Thyroid gland (tissue), 4 donors: Measurements from ENCODE around the gene FBXO11. TPM values are rescaled to one million over a fixed set of nuclear protein-coding genes. Genes with fewer than 3 reads are reported as not detected.
"Not testable (repeated sequence)": the region's sequence is repeated elsewhere in the genome, so short reads cannot be mapped to it uniquely, and the experiment has no call there.

Experiments used
- DNase-seq, 2 donors: peaks; one replicate each; pipeline ENCODE4 v3.0.0-alpha.2; 2019
- H3K27ac ChIP-seq, 3 donors: fragments of 200-600 bp; sonication (generic); 1 replicate in 2 of 3; 2 replicates in 1 of 3; pipeline ENCODE4 v1.5.1; 2016 to 2019; ENCODE audit warnings: mild to moderate bottlenecking in 1 of 3, moderate library complexity in 1 of 3
- H3K27me3 ChIP-seq: fragments of 200-600 bp; sonication (generic); one replicate; pipeline ENCODE4 v1.5.1; 2019
- H3K36me3 ChIP-seq, 2 donors: fragments of 200-600 bp; sonication (generic); one replicate each; pipeline ENCODE4 v1.5.1; 2016 to 2019
- H3K4me1 ChIP-seq, 2 donors: fragments of 200-600 bp; sonication (generic); one replicate each; pipeline ENCODE4 v1.5.1; 2017 to 2019
- H3K4me3 ChIP-seq, 3 donors: fragments of 200-600 bp; sonication (generic); replicated peaks in 1 of 3; 1 replicate in 2 of 3; 2 replicates in 1 of 3; pipeline ENCODE4 v1.5.1; 2016; ENCODE audit warnings: mild to moderate bottlenecking in 1 of 3
- H3K9me3 ChIP-seq: fragments of 200-600 bp; sonication (generic); one replicate; pipeline ENCODE4 v1.5.1; 2017
- CTCF ChIP-seq, 6 experiments: fragments of 200-600 bp in 3 of 6; fragments of 450-650 bp in 3 of 6; sonication (generic) in 3 of 6; IDR thresholded peaks; one replicate each; pipeline ENCODE4 v1.5.1; 2016 to 2019; ENCODE audit warnings: antibody characterized with exemption in 6 of 6, mild to moderate bottlenecking in 2 of 6, inconsistent platforms in 1 of 6, moderate library complexity in 1 of 6
- POLR2A ChIP-seq, 2 donors: fragments of 450-650 bp; IDR thresholded peaks; one replicate each; pipeline ENCODE4 v1.6.1; 2017; ENCODE audit warnings: antibody characterized with exemption in 2 of 2, mild to moderate bottlenecking in 2 of 2, moderate library complexity in 1 of 2
- WGBS, 2 donors: methylation state at CpG; one replicate each; pipeline ENCODE4 v1.1.5; 2017; 5-methylcytosine and 5-hydroxymethylcytosine counted together
- intact Hi-C: fragments of 100-400 bp; cut with DNase I; formaldehyde crosslinking; loops from one replicate; pipeline ENCODE4 v1.15.1; 2023
- total RNA-seq, 4 donors: library from RNA; depleted of rRNA; stranded (reverse); fragments of >200 nt; gene quantifications; one replicate each; pipeline ENCODE4 v1.2.3, GENCODE V29; 2016

Gene FBXO11
- total RNA-seq, 4 donors from 2014 or later, result 50.4 to 82.8 (median 60.6) TPM

GRCh38 chr2:47916412-47916811, 10.1 kb upstream of the FBXO11 start:
- no peak overlapping the region for H3K4me3 ChIP-seq
- H3K27me3 ChIP-seq, result no peaks in the 10 kb centered on the region
- DNase-seq, result no peak
- intact Hi-C loops, result no loop called here
- no peaks in the 10 kb centered on the region for H3K4me1 ChIP-seq
- WGBS, 2 donors, result 23 to 87% methylated on average over 1 of the region's 1 CpG
- H3K9me3 ChIP-seq, result no peaks in the 10 kb centered on the region
- no peak overlapping the region for H3K27ac ChIP-seq
- TF ChIP-seq POLR2A (IDR thresholded peaks at IDR 0.05) (no peak), CTCF (IDR thresholded peaks at IDR 0.05) (no peak)
- H3K36me3 ChIP-seq, result no peaks in the 10 kb centered on the region

GRCh38 chr2:47910662-47911061, 4.4 kb upstream of the FBXO11 start:
- H3K27ac ChIP-seq, intact Hi-C loops, H3K9me3 ChIP-seq, DNase-seq, H3K27me3 ChIP-seq, H3K36me3 ChIP-seq, H3K4me1 ChIP-seq, H3K4me3 ChIP-seq: not testable (repeated sequence)
- WGBS, 2 donors, result 94 to 97% methylated on average over 4 of the region's 4 CpGs

- no peak for DNase-seq
- intact Hi-C loops, result loop anchor here (5.0 kb wide), 2 partner anchors 126 to 199 kb away; partner anchors contain the start of gene MSH6
- Histone ChIP-seq H3K4me3 (no peak overlapping the region), H3K27me3 (no peaks in the 10 kb centered on the region), H3K9me3 (no peaks in the 10 kb centered on the region), H3K4me1 (peaks cover under 1 to 9% of the 10 kb centered on the region in 2 donors), H3K36me3 (no peaks in the 10 kb centered on the region), H3K27ac (no peak overlapping the region)
- WGBS, 2 donors, result 86 to 96% methylated on average over 5 of the region's 5 CpGs
- TF ChIP-seq POLR2A (IDR thresholded peaks at IDR 0.05) (no peak), CTCF (IDR thresholded peaks at IDR 0.05) (no peak)
These were observed 2.4 kb upstream of the FBXO11 start for GRCh38 chr2:47908682-47909081.

GRCh38 chr2:47907039-47907781, 912 bp upstream of the FBXO11 start:
- no peaks in the 10 kb centered on the region for H3K36me3 ChIP-seq
- H3K9me3 ChIP-seq, result no peaks in the 10 kb centered on the region
- WGBS, 2 donors, result 24 to 25% methylated on average over 15 of the region's 15 CpGs
- H3K4me3 ChIP-seq, result peak overlapping the region in 2 of 3 donors; percentile 28 to 29
- intact Hi-C loops, result loop anchor here (5.0 kb wide), 2 partner anchors 125 to 200 kb away; partner anchors contain the start of gene MSH6
- no peaks in the 10 kb centered on the region for H3K27me3 ChIP-seq
- peaks cover 10 to 16% of the 10 kb centered on the region in 2 donors for H3K4me1 ChIP-seq
- no peak for TF ChIP-seq CTCF (IDR thresholded peaks at IDR 0.05)
- TF ChIP-seq POLR2A (IDR thresholded peaks at IDR 0.05), result peak in 1 of 2 donors; percentile 34
- peak; percentile 34 to 55 for DNase-seq
- H3K27ac ChIP-seq, result peak overlapping the region; percentile 95 to 99 (median 99)

- peaks cover 14 to 16% of the 10 kb centered on the region in 2 donors for H3K4me1 ChIP-seq
- peak overlapping the region; percentile 99 for H3K27ac ChIP-seq
- WGBS, 2 donors, result 0 to 1% methylated on average over 49 to 52 of the region's 105 CpGs
- TF ChIP-seq CTCF (IDR thresholded peaks at IDR 0.05), result no peak
- peak in 1 of 2 donors; percentile 43 for TF ChIP-seq POLR2A (IDR thresholded peaks at IDR 0.05)
- intact Hi-C loops, result loop anchor here (5.0 kb wide), 2 partner anchors 123 to 202 kb away; partner anchors contain the start of gene MSH6
- H3K9me3 ChIP-seq, result no peaks in the 10 kb centered on the region
- no peaks in the 10 kb centered on the region for H3K36me3 ChIP-seq
- no peaks in the 10 kb centered on the region for H3K27me3 ChIP-seq
- H3K4me3 ChIP-seq, result peak overlapping the region; percentile 56 to 96 (median 93)
- DNase-seq, result peak; percentile 60 to 61
These were observed 727 bp downstream of the FBXO11 start for GRCh38 chr2:47905386-47906156.
